Measurements from ENCODE around the gene HOXC4. TPM values are rescaled to one million over a fixed set of nuclear protein-coding genes. Genes with fewer than 3 reads are reported as not detected.

The HOXC4 gene
- total and polyA plus RNA-seq, 7 experiments from 2014 or later: 0.24 to 0.98 TPM; not detected in 5

DNA sequence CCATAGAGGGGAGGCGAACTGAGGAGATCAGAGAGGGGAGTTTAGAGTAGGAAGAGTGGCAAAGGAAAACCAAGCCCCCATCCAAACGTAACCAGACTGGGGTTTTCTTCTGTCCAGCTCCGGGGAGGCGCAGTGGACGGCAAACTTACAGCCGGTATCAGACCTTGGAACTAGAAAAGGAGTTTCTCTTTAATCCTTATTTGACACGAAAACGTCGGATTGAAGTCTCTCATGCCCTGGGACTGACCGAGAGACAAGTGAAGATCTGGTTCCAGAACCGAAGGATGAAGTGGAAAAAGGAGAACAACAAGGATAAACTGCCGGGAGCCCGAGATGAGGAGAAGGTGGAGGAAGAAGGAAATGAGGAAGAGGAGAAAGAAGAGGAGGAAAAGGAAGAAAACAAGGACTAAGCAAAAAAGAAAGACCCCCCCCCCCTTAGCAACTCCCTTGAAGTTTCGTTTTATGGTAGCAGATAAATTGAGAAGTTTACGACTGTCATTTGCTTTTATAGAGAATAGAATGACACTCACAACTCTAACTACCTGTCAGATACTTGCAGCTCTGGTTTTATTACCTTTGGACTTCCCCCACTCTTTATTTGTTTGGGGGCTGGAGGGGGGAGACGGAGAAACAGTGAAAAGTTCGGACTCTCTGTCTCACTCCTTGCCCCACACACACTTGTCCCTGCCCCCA, 42.5 kb upstream of the HOXC4 start:
- peaks cover 13 to 19% of the 10 kb centered on the region in 2 donors for H3K4me1 ChIP-seq (ENCODE audit: control insufficient read depth in 2 of 2, insufficient read depth in 2 of 2, low read length in 2 of 2)
- ChIA-PET CTCF (interaction anchor here (1.3 kb wide), 2 partner anchors 20 to 191 kb away, joined by 3 to 5 read pairs; no protein-coding TSS in a partner anchor), POLR2A (interaction anchor here (0.7 to 0.9 kb wide), 2 partner anchors 25 to 195 kb away, joined by 3 read pairs; no protein-coding TSS in a partner anchor)
- DNase-seq: no peak
- H3K9me3 ChIP-seq (ENCODE audit: control insufficient read depth in 2 of 3, low read length in 3 of 3): no peaks in the 10 kb centered on the region
- Mint-ChIP-seq H3K9me3 (peaks cover 0 to 1% (median 0%) of the 10 kb centered on the region in 11 donors), H3K27ac (no peak overlapping the region), H3K36me3 (no peaks in the 10 kb centered on the region), H3K4me1 (peaks cover 18 to 55% (median 32%) of the 10 kb centered on the region in 7 donors), H3K4me3 (peak overlapping the region in 3 of 10 donors; percentile 23 to 48 (median 25)), H3K27me3 (peaks cover 89 to 97% (median 94%) of the 10 kb centered on the region in 5 donors)
- H3K4me3 ChIP-seq (ENCODE audit: low read length): no peak overlapping the region
- intact Hi-C loops (cut with micrococcal nuclease): no loop called here
- no peak overlapping the region for H3K27ac ChIP-seq (ENCODE audit: low read depth, low read length)
- peaks cover 30 to 72% of the 10 kb centered on the region in 2 donors for H3K27me3 ChIP-seq (ENCODE audit: control insufficient read depth in 2 of 2, insufficient read depth in 2 of 2, low read length in 2 of 2)
- H3K36me3 ChIP-seq (ENCODE audit: control insufficient read depth in 2 of 3, insufficient read depth in 3 of 3, low read length in 3 of 3): no peaks in the 10 kb centered on the region
- ATAC-seq: no peak

DNA sequence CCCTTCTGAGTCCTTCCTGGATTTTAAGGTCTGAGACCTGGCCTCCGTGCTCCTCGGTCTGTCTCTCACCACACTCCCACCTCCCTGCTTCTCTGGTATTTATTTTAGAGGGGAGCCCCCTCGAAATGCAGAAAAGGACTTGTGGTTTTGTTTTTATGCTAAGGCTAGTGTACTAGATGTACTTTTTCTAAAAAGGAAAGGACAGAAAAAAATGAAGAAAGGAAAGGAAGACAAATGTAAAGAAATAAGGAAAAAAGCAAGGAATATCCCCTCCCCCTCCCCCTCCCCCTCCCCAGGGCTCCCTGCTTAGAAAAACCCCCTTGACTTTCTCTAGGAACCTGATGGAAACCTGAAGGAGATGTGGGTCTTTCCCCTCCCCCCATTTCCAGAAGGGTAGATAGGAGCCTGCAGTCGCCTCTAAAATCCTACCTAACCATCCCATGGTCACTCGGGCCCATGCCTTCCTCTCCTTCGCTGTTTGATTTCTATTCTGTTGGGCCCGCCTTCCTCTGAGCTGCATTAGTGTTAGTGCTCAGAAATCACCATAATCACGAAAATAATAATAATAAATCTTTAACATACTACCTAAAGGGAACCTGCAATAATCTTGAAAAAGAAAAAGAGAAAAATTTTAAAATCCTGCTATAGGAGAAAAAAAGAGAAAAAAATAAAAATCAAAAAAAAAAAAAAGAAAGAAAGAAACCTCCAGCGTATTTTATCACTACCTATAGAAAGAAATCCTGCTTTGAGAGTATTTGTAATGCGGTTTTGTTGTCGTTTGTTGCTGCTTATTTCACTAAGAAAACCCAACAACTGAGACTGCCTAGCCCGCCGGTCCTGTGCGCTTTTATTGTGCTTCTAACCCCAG, 41.7 kb upstream of the HOXC4 start:
- intact Hi-C loops (cut with micrococcal nuclease): no loop called here
- no peak for ATAC-seq
- Histone ChIP-seq H3K4me1 (ENCODE audit: control insufficient read depth in 2 of 2, insufficient read depth in 2 of 2, low read length in 2 of 2) (peaks cover 13% of the 10 kb centered on the region in 2 donors), H3K36me3 (ENCODE audit: control insufficient read depth in 2 of 3, insufficient read depth in 3 of 3, low read length in 3 of 3) (no peaks in the 10 kb centered on the region), H3K4me3 (ENCODE audit: low read length) (no peak overlapping the region), H3K27ac (ENCODE audit: low read depth, low read length) (no peak overlapping the region), H3K9me3 (ENCODE audit: control insufficient read depth in 2 of 3, low read length in 3 of 3) (no peaks in the 10 kb centered on the region), H3K27me3 (ENCODE audit: control insufficient read depth in 2 of 2, insufficient read depth in 2 of 2, low read length in 2 of 2) (peaks cover 31 to 72% of the 10 kb centered on the region in 2 donors)
- Mint-ChIP-seq H3K4me1 (peaks cover 13 to 51% (median 27%) of the 10 kb centered on the region in 7 donors), H3K9me3 (peaks cover 0 to 1% (median 0%) of the 10 kb centered on the region in 11 donors), H3K36me3 (no peaks in the 10 kb centered on the region), H3K27me3 (peaks cover 83 to 97% (median 88%) of the 10 kb centered on the region in 5 donors), H3K27ac (no peak overlapping the region), H3K4me3 (peak overlapping the region in 2 of 10 donors; percentile 25 to 48)
- CTCF ChIA-PET: interaction anchor here (1.1 kb wide), 1 partner anchor 204 kb away, joined by 3 read pairs; no protein-coding TSS in a partner anchor
- no peak for DNase-seq
- POLR2A ChIA-PET: interaction anchor here (0.8 kb wide), 1 partner anchor 212 kb away, joined by 3 read pairs; no protein-coding TSS in a partner anchor

DNA sequence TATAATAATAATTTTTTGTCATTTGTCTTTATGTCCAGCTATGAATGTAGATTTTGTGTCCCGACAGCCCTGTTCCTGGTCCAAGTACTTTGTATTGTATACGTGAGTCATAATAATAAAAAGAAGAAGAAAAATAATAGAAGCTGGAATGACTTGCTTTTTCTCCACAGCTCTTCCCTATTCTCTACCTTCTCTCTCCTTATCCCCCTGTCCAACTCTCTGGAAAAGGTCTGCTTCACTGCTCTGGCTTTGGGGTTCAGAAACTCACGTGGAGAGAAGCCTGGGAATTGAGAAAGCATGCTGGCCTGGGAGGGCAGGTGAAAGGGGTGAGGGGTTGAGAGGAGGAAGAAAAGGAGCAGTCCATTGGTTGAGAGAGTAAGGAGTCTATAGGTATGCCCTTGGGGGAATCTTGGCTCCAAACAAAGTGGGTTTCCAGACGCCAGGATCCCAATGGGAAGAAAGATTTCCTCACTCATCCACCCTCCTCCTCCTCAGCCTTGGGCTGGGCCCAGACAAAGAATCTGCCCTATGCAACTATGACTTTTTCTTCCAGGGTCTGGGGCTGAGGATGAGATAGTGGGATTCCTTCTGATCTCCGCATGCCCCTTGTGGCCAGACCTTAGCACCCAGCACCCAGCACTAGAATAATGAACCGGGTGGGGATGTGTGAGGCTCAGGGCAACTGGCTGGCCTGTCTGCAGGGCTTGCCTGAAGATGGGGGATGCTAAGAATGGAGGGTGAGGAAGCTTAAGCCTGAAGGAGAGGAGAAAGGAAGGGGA, 40.8 kb upstream of the HOXC4 start:
- peaks cover 13 to 20% of the 10 kb centered on the region in 2 donors for H3K4me1 ChIP-seq (ENCODE audit: control insufficient read depth in 2 of 2, insufficient read depth in 2 of 2, low read length in 2 of 2)
- no peak overlapping the region for H3K4me3 ChIP-seq (ENCODE audit: low read length)
- ChIA-PET POLR2A (interaction anchor here (0.8 kb wide), 1 partner anchor 211 kb away, joined by 3 read pairs; no protein-coding TSS in a partner anchor), CTCF (interaction anchor here (1.1 to 1.3 kb wide), 2 partner anchors 179 to 203 kb away, joined by 3 to 4 read pairs; no protein-coding TSS in a partner anchor)
- H3K9me3 ChIP-seq (ENCODE audit: control insufficient read depth in 2 of 3, low read length in 3 of 3): no peaks in the 10 kb centered on the region
- ATAC-seq: no peak
- peaks cover 0 to 1% (median 0%) of the 10 kb centered on the region in 11 donors for H3K9me3 Mint-ChIP-seq
- no peaks in the 10 kb centered on the region for H3K36me3 ChIP-seq (ENCODE audit: control insufficient read depth in 2 of 3, insufficient read depth in 3 of 3, low read length in 3 of 3)
- intact Hi-C loops (cut with micrococcal nuclease): no loop called here
- H3K36me3 Mint-ChIP-seq: no peaks in the 10 kb centered on the region
- H3K27ac Mint-ChIP-seq: peak overlapping the region in 1 of 9 donors; percentile 53
- peaks cover 15 to 54% (median 30%) of the 10 kb centered on the region in 7 donors for H3K4me1 Mint-ChIP-seq
- no peak overlapping the region for H3K4me3 Mint-ChIP-seq
- H3K27me3 Mint-ChIP-seq: peaks cover 82 to 97% (median 88%) of the 10 kb centered on the region in 5 donors
- no peak for DNase-seq
- no peak overlapping the region for H3K27ac ChIP-seq (ENCODE audit: low read depth, low read length)
- peaks cover 31 to 69% of the 10 kb centered on the region in 2 donors for H3K27me3 ChIP-seq (ENCODE audit: control insufficient read depth in 2 of 2, insufficient read depth in 2 of 2, low read length in 2 of 2)

DNA sequence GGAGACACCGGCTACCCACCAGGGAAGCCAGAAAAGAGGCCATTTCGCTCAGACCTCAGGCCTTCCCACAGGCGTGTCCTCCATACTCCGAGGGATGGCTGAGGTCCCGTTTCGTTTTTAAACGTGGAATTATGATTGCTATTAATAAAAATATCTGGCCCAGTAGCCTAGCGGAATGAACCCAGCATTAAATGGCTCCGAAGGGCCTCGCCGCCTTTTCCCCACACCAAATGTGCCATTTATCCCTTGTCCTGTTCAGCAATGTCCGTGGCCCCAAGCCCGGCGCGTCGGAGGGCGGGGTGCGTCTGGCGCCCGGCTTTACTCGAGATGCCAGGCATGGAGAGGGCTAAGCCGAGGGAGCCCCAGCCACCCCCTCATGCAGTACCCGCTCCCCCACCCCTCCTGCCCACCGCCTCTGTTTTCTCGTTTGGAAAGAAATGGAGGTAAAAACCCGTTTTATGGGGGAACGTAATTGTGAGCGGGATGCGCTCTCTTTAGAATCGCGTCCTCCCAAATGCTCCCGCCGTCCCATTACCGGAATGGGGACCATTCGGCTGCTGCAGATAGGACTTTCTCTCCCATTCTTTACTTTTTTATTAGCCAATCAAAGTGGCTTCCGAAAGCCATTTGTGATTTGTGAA, 39.1 kb upstream of the HOXC4 start:
- no peaks in the 10 kb centered on the region for H3K36me3 ChIP-seq (ENCODE audit: control insufficient read depth in 2 of 3, insufficient read depth in 3 of 3, low read length in 3 of 3)
- Mint-ChIP-seq H3K36me3 (no peaks in the 10 kb centered on the region), H3K27ac (peak overlapping the region in 3 of 9 donors; percentile 5 to 68 (median 54)), H3K9me3 (peaks cover 0 to 1% (median 0%) of the 10 kb centered on the region in 11 donors), H3K4me1 (peaks cover 15 to 48% (median 30%) of the 10 kb centered on the region in 7 donors), H3K27me3 (peaks cover 70 to 92% (median 79%) of the 10 kb centered on the region in 5 donors), H3K4me3 (peak overlapping the region in 7 of 10 donors; percentile 6 to 45 (median 18))
- ChIA-PET POLR2A (no interaction called here), CTCF (no interaction called here)
- DNase-seq: no peak
- H3K27me3 ChIP-seq (ENCODE audit: control insufficient read depth in 2 of 2, insufficient read depth in 2 of 2, low read length in 2 of 2): peaks cover 28 to 67% of the 10 kb centered on the region in 2 donors
- intact Hi-C loops (cut with micrococcal nuclease): no loop called here
- no peaks in the 10 kb centered on the region for H3K9me3 ChIP-seq (ENCODE audit: control insufficient read depth in 2 of 3, low read length in 3 of 3)
- ATAC-seq: no peak
- no peak overlapping the region for H3K27ac ChIP-seq (ENCODE audit: low read depth, low read length)
- H3K4me3 ChIP-seq (ENCODE audit: low read length): no peak overlapping the region
- H3K4me1 ChIP-seq (ENCODE audit: control insufficient read depth in 2 of 2, insufficient read depth in 2 of 2, low read length in 2 of 2): peaks cover 10 to 23% of the 10 kb centered on the region in 2 donors

GRCh38 chr12:54015018-54015931, 38.4 kb upstream of the HOXC4 start:
- ChIA-PET POLR2A (interaction anchor here (0.6 to 1.4 kb wide), 2 partner anchors 25 to 271 kb away, joined by 3 to 4 read pairs; no protein-coding TSS in a partner anchor), CTCF (interaction anchor here (0.6 kb wide), 1 partner anchor 503 kb away, joined by 3 read pairs; no protein-coding TSS in a partner anchor)
- intact Hi-C loops (cut with micrococcal nuclease): no loop called here
- no peaks in the 10 kb centered on the region for H3K36me3 Mint-ChIP-seq
- peaks cover 0 to 4% (median 0%) of the 10 kb centered on the region in 11 donors for H3K9me3 Mint-ChIP-seq
- ATAC-seq (no peak), DNase-seq (no peak)
- peaks cover 15 to 45% (median 25%) of the 10 kb centered on the region in 7 donors for H3K4me1 Mint-ChIP-seq
- peak overlapping the region in 4 of 9 donors; percentile 5 to 69 (median 61) for H3K27ac Mint-ChIP-seq
- Histone ChIP-seq H3K4me1 (ENCODE audit: control insufficient read depth in 2 of 2, insufficient read depth in 2 of 2, low read length in 2 of 2) (peaks cover 7 to 22% of the 10 kb centered on the region in 2 donors), H3K4me3 (ENCODE audit: low read length) (no peak overlapping the region), H3K27me3 (ENCODE audit: control insufficient read depth in 2 of 2, insufficient read depth in 2 of 2, low read length in 2 of 2) (peaks cover 28 to 64% of the 10 kb centered on the region in 2 donors), H3K9me3 (ENCODE audit: control insufficient read depth in 2 of 3, low read length in 3 of 3) (no peaks in the 10 kb centered on the region), H3K27ac (ENCODE audit: low read depth, low read length) (no peak overlapping the region), H3K36me3 (ENCODE audit: control insufficient read depth in 2 of 3, insufficient read depth in 3 of 3, low read length in 3 of 3) (no peaks in the 10 kb centered on the region)
- peak overlapping the region in 6 of 10 donors; percentile 6 to 45 (median 20) for H3K4me3 Mint-ChIP-seq
- H3K27me3 Mint-ChIP-seq: peaks cover 70 to 92% (median 79%) of the 10 kb centered on the region in 5 donors

All from naive thymus-derived CD4-positive, alpha-beta T cell (primary cell).